Subcutaneous abdominal adipose tissue (tissue), 5 donors: ENCODE results near the gene CDKN2D.
"Not testable (repeated sequence)": the region's sequence is repeated elsewhere in the genome, so short reads cannot be mapped to it uniquely, and the experiment has no call there.

ENCODE experiments used
- H3K27ac ChIP-seq: one replicate; pipeline ENCODE4 v1.7.0; 2013; ENCODE audit warnings: low read depth, mild to moderate bottlenecking, inconsistent platforms, low read length, moderate library complexity
- H3K27me3 ChIP-seq, 5 donors: one replicate each; pipeline ENCODE4 v1.7.0; 2013; ENCODE audit warnings: low read length in 5 of 5, inconsistent platforms in 1 of 5; ENCODE audit not compliant: control insufficient read depth in 5 of 5, insufficient read depth in 4 of 5
- H3K36me3 ChIP-seq, 5 donors: one replicate each; pipeline ENCODE4 v1.7.0; 2013; ENCODE audit warnings: low read length in 5 of 5; ENCODE audit not compliant: control insufficient read depth in 5 of 5, insufficient read depth in 5 of 5
- H3K4me1 ChIP-seq, 5 donors: one replicate each; pipeline ENCODE4 v1.7.0; 2013; ENCODE audit warnings: low read length in 5 of 5, mild to moderate bottlenecking in 3 of 5, moderate library complexity in 1 of 5; ENCODE audit not compliant: control insufficient read depth in 5 of 5, insufficient read depth in 5 of 5
- H3K4me3 ChIP-seq, 5 donors: one replicate each; pipeline ENCODE4 v1.7.0; 2013; ENCODE audit warnings: low read length in 5 of 5, low read depth in 1 of 5
- H3K9ac ChIP-seq, 5 donors: one replicate each; pipeline ENCODE4 v1.7.0; 2013; ENCODE audit warnings: low read length in 5 of 5, mild to moderate bottlenecking in 4 of 5, moderate library complexity in 3 of 5
- H3K9me3 ChIP-seq, 5 donors: one replicate each; pipeline ENCODE4 v1.7.0; 2013; ENCODE audit warnings: low read length in 5 of 5; ENCODE audit not compliant: control insufficient read depth in 5 of 5
- donor health status: healthy.
- donor health status: healthy.
- donor health status: healthy.
- donor health status: healthy.
- donor health status: healthy.

CDKN2D gene

DNA sequence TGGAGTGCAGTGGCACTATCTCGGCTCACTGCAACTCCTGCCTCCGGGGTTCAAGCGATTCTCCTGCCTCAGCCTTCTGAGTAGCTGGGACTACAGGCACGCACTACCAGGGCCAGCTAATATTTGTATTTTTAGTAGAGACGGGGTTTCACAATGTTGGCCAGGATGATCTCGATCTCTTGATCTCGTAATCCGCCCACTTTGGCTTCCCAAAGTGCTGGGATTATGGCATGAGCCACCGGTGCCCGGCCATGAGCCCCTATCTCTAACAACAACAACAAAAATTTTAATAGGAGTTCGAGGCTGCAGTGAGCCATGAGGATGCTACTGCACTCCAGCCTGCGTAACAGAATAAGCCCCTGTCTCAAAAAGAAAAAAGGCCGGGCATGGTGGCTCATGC, 13.3 kb upstream of the CDKN2D start:
- Histone ChIP-seq H3K9ac (no peak overlapping the region), H3K4me1 (peaks cover 0 to 11% (median 7%) of the 10 kb centered on the region in 5 donors), H3K27ac (no peak overlapping the region), H3K36me3 (no peaks in the 10 kb centered on the region), H3K27me3 (peaks cover 0 to 6% (median 3%) of the 10 kb centered on the region in 5 donors), H3K4me3 (no peak overlapping the region), H3K9me3 (no peaks in the 10 kb centered on the region)

GRCh38 chr19:10580979-10581631, 12.3 kb upstream of the CDKN2D start:
- Histone ChIP-seq H3K36me3 (no peaks in the 10 kb centered on the region), H3K9ac (peak overlapping the region in 1 of 5 donors; percentile 15), H3K27me3 (peaks cover 0 to 3% (median 2%) of the 10 kb centered on the region in 5 donors), H3K4me1 (peaks cover 0 to 11% (median 7%) of the 10 kb centered on the region in 5 donors), H3K27ac (no peak overlapping the region), H3K9me3 (no peaks in the 10 kb centered on the region), H3K4me3 (peak overlapping the region; percentile 17 to 56 (median 46))

- H3K9ac ChIP-seq: no peak overlapping the region
- H3K27ac ChIP-seq: no peak overlapping the region
- no peaks in the 10 kb centered on the region for H3K36me3 ChIP-seq
- H3K9me3 ChIP-seq: no peaks in the 10 kb centered on the region
- H3K4me1 ChIP-seq: peaks cover 0 to 9% (median 6%) of the 10 kb centered on the region in 5 donors
- peaks cover 0 to 3% (median 2%) of the 10 kb centered on the region in 5 donors for H3K27me3 ChIP-seq
- H3K4me3 ChIP-seq: no peak overlapping the region
These were observed 9.2 kb upstream of the CDKN2D start for GRCh38 chr19:10577951-10578350.

DNA sequence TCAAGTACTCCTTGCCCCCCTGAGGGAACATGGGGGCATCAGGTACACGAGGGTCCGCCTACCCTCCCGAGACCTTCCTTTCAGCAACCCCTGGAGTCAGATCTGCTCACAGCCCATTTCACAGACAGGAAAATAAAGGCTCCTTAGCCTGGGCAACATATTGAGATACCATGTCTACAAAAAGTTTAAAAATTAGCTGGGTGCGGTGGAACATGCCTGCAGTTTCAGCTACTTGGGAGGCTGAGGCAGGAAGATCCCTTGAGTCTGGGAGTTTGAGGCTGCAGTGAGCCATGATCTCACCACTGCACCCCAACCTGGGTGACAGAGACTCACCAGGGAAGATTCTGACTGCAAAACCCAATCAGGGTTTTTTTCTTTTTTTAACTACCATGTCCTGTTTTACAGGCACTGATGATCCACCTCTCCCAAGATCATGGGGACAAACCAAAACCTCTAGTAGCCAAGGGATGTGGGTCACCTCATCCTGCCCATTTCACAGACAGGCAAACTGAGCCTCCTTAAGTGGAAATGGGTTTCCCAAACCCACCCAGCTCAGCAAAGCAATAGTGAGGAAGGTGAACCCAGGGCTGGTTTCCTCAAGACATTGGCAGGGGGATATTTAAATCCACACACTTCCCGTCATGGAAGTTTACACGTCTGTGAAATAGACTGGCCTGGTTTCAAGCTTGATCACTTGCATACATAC, 6.4 kb upstream of the CDKN2D start:
- no peaks in the 10 kb centered on the region for H3K9me3 ChIP-seq
- H3K4me1 ChIP-seq: peaks cover 0 to 6% (median 5%) of the 10 kb centered on the region in 5 donors
- no peaks in the 10 kb centered on the region for H3K36me3 ChIP-seq
- H3K4me3 ChIP-seq: no peak overlapping the region
- H3K27me3 ChIP-seq: peaks cover 0 to 3% (median 0%) of the 10 kb centered on the region in 5 donors
- no peak overlapping the region for H3K27ac ChIP-seq
- H3K9ac ChIP-seq: no peak overlapping the region

GRCh38 chr19:10574462-10574861, 5.7 kb upstream of the CDKN2D start:
- Histone ChIP-seq H3K4me1 (peaks cover 0 to 9% (median 6%) of the 10 kb centered on the region in 5 donors), H3K9ac (no peak overlapping the region), H3K27me3 (peaks cover 0 to 3% (median 0%) of the 10 kb centered on the region in 5 donors), H3K27ac (no peak overlapping the region), H3K9me3 (no peaks in the 10 kb centered on the region), H3K36me3 (no peaks in the 10 kb centered on the region), H3K4me3 (no peak overlapping the region)

DNA sequence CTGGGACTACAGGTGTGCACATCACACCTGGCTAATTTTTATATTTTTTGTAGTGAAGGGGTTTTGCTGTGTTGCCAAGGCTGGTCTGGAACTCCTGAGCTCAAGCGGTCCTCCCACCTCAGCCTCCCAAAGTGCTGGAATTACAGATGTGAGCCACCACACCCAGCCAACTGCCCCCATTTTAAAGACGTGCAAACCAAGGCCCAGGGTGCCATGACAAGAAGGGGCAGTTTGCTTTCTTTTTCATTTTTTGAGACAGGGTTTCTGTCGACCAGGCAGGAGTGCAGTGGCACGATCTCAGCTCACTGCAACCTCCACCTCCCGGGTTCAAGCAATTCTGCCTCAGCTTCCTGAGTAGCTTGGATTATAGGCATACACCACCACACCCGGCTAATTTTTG, 5.0 kb upstream of the CDKN2D start:
- H3K4me1 ChIP-seq: peaks cover 0 to 13% (median 11%) of the 10 kb centered on the region in 5 donors
- H3K9me3 ChIP-seq, H3K9ac ChIP-seq, H3K27ac ChIP-seq, H3K4me3 ChIP-seq, H3K27me3 ChIP-seq, H3K36me3 ChIP-seq: not testable (repeated sequence)

DNA sequence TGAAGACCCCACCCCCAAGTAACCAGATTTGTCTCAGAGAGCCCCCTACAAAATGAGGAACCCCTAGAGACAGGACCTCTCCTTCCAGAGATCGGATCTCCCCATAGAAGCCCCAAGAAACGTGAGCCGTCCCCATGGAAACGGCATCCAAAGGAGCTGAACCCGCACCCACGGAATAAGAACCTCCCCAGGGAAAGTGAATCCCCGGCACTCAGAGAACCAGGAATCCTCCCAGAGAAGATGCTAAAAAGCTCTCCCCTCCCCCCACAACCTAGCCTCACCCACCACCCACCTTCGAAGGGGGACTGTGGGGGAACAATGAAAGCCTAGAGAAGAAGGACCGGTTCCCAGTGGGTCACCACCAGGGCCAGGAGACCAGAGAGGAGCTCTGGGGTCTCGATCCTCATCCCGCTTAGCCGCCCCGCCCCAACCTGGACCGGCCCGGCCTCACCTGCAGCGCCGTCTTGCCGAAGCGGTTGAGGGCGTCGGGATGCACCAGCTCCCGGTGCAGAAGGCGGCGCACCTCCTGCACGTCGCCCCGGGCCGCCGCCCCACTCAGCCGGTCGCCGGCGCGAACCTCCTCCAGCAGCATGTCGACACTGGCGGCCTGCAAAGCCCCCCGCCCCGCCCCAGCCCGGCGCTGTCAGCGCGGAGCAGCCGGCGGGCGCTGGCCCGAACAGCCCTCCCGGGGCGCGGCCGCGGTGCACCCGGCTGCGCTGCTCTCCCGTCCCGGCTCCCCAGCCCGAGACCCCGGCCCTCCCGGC, 535 bp downstream of the CDKN2D start:
- Histone ChIP-seq H3K27ac (peak overlapping the region; percentile 3), H3K4me3 (peak overlapping the region; percentile 70 to 93 (median 73)), H3K9me3 (no peaks in the 10 kb centered on the region), H3K4me1 (peaks cover 5 to 47% (median 44%) of the 10 kb centered on the region in 5 donors), H3K9ac (peak overlapping the region in 4 of 5 donors; percentile 64 to 76 (median 68)), H3K36me3 (no peaks in the 10 kb centered on the region), H3K27me3 (no peaks in the 10 kb centered on the region)

DNA sequence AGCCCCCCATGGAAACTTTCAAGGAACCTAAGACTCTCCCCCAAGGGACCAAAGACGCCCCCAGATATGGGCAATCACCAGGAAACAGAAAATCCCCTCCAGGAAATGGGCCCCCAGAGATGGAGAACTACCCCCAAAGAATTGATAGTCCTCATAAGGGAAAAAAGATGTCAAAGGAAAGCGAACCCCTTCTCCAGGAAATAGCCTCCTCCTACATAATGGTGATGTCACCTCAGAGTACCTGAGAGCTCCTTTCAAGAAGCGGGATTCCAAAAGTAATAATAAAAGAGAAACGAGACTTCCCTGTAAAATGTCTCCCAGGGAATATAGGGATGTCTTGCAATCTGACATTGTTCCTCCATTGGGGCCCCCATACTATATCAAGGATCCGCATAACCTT, 1.1 kb downstream of the CDKN2D start:
- peaks cover 5 to 47% (median 44%) of the 10 kb centered on the region in 5 donors for H3K4me1 ChIP-seq
- peak overlapping the region; percentile 75 for H3K27ac ChIP-seq
- peak overlapping the region; percentile 70 to 93 (median 73) for H3K4me3 ChIP-seq
- no peaks in the 10 kb centered on the region for H3K27me3 ChIP-seq
- no peaks in the 10 kb centered on the region for H3K9me3 ChIP-seq
- no peaks in the 10 kb centered on the region for H3K36me3 ChIP-seq
- peak overlapping the region in 3 of 5 donors; percentile 41 to 76 (median 64) for H3K9ac ChIP-seq

GRCh38 chr19:10566658-10567410, 1.9 kb downstream of the CDKN2D start:
- peaks cover 5 to 41% (median 40%) of the 10 kb centered on the region in 5 donors for H3K4me1 ChIP-seq

More at GRCh38 chr19:10566658-10567410, 1.9 kb downstream of the CDKN2D start:
- Histone ChIP-seq H3K9ac (peak overlapping the region in 3 of 5 donors; percentile 43 to 63 (median 48)), H3K36me3 (no peaks in the 10 kb centered on the region), H3K27me3 (no peaks in the 10 kb centered on the region), H3K27ac (peak overlapping the region; percentile 75), H3K9me3 (no peaks in the 10 kb centered on the region), H3K4me3 (peak overlapping the region in 4 of 5 donors; percentile 72 to 93 (median 80))
